Glomerular endothelial cell (primary cell): ENCODE results near the gene RNF19B. TPM values are rescaled to one million over a fixed set of nuclear protein-coding genes. Genes with fewer than 3 reads are reported as not detected.

Source experiments
- DNase-seq: peaks from one replicate; pipeline ENCODE4 v3.0.0-alpha.2; 2011; ENCODE audit warnings: low read depth, low spot score; ENCODE audit errors: extremely low read depth
- total RNA-seq: library from RNA; depleted of rRNA; stranded (reverse); fragments of >200 nt; gene quantifications from 2 replicates; pipeline ENCODE4 v1.2.3, GENCODE V29; 2015

RNF19B gene
- total RNA-seq, 1 donor from 2014 or later, result 37.7 TPM

DNA sequence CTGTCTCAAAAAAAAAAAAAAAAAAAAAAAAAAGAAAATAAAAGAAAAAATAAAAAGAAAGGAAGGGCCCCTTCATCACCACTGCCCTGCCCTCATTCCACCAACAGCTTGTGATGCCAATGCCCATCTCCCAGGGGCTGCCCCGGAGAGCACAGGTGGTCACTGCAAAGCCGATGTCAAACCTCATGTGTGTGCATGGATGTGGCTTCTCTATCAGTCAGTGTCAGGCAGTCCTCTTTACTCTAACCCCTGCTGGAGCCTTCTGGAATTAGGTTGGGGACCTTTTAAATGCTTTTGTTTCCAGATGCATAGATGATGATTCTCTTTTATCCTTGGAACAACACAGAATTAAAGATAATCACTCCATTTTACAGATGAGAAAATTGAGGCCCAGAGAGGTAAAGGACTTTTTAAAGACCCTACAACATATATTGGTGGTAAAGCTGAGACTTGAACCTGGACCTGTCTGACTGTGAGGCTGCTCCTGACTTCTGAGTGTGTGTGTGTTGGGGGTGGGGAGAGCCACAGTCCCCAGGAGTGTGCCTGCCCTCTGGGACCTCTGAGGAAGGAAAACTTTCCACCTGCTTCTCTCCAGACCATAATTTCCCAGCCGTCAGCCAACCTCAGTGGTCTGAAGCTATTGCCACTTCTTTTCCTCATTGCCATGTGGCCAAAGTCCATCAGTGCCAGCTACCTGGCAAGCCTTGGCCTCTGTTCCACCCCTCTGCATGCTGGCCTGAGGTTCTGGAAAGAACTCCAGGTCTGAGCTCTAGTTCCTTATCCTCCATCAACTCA lies 60.4 kb downstream of the RNF19B start:
- no peak for DNase-seq

DNA sequence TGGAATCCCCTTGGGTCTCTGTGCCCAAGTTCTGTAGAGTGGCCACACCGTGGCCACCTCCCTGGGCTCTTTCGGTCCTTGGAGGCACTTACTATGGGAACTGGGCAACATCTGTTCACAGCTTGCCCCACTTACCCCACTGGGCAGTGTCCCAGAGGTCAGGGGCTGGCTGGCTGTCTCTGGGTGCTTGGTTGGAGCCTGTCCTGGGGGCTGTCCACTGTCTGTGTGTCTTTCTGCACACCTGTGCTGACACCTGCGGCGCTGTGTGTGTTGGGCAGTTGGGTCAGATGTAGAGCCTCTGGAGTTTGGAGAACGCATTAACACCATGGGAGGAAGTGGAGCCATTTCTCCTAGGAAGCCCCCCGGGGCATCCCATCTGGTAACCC lies 62.1 kb downstream of the RNF19B start:
- no peak for DNase-seq

DNA sequence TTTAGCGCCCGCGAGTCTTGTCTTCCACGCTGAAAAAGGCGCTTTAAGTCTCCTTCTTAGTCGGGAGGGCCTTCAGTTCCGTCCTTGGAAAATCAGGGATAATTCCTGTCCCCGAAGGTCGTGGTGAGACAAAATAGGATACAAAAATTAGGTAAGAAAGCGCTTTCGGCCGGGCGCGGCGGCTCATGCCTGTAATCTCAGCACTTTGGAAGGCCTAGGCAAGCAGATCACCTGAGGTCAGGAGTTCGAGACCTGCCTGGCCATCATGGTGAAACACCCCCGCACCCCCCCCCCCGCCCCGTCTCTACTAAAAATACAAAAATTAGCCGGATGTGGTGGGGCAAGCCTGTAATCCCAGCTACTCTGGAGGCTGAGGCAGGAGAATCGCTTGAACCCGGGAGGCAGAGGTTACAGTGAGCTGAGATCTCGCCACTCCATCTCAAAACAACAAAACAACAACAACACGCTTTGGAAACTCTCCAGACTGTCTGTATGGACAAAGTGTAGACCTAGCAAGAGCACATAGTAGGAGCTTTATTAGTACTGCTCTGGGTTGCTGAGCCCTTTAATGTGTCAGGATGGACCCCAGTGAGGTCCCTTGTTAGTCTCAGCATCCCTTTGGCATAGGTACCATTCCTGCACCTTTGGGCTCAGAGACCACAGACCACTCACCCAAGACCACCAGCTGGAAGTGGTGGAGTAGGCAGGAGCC lies 62.6 kb downstream of the RNF19B start:
- no peak for DNase-seq

DNA sequence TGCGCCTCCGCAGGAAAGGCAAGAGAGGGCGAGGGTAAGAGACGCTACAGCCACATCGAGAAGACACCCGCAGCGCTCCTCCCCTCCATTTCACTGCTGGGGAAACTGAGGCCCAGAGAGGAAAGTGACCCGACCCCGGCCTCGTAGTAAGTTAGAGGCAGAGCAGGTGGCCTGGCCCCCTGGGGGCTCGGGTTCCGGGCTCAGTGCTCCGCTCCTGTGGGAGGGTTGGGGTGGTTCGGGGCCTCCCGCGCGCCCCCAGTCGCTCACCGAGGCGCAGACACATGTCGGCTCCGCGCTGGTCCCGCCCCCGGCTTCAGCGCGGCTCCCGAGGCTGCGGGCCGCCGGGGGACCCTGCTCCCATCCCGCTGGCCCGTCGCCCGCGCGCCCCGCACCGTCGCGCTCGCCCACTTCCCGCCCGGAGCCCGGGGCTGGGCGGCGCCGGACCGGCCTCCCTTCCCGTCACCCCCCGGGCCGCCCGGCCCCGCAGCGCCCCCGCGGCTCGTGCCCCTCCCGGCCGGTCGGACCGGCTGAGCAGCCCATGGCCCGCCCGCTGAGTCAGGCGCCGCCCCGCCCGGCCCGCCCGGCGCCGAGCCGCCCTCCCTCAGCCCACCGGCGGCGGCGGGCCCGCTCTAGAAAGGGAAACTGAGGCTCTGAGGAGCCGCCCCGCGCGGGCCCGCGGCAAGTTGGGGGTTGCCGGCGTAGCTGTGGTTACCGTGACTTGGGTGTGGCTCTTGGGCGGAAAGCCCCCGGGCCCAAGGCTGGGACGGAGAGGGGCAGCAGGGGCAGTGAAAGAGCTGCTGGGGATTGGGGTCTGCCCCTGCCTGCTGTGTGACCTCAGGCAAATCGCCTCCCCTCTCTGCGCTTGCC lies 63.4 kb downstream of the RNF19B start, which contains the start of gene TMEM54:
Gene TMEM54, minus strand, starts transcription at position 434 of the 867 bp plus-strand sequence. Its CDS starts 151 bp downstream, at position 283.
- no peak for DNase-seq

DNA sequence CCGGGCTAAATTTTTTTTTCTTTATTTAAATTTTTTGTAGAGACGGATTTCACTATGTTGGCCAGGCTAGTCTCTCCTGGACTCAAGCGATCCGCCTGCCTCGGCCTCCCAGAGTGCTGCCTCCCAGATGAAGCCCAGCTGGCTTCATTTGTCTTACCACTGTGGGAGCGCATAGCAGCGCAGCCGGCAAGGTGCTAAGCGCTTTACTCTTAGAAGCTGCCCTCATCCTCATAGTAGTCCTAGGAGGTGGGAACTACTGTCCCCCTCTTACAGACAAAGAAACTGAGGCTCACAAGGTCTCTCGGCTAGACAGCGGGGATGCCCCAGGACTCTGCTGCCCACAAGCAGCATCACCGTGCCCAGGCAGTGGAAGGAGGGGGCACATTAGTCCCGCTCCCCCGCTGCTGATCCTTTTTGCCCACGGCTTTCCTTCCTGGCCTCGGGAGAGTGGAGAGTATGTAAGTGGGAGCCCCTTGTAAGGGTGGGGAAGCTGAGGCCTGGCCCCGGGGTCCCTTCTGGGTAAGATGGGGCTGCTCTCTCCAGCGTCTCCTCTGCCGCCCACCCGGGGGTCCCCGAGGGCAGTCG lies 64.1 kb downstream of the RNF19B start:
- DNase-seq, result no peak

DNA sequence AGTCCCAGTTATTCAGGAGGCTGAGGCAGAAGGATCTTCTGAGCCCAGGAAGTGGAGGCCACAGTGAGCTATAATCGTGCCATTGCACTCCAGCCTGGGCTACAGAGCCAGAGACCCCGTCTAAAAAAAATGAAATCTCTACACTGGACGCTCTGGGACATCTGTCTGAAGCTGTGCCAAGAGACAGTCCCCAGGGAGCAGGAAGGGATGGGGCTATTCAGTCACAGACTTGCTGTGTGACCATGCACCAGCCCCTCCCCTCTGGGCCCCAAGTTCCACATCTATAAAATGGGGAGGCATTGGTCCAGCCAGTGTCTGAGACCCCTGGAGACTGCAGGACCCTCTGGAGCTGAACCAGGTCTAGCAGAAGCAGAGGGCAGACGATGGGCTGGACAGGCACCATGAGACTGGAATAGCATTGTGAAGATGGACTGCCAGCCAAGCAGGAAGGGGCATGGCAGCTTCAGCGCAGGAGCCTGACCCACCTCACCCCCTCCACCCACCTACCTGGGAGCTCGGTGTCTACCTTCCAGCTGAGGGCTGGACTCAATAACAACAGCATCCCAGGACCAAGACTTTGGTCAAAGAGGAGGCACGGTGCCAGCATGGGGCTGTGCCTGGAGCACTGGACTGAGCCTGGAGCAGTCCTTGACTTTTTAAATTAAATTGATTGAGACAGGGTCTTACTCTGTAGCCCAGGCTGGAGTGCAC lies 64.9 kb downstream of the RNF19B start:
- no peak for DNase-seq

DNA sequence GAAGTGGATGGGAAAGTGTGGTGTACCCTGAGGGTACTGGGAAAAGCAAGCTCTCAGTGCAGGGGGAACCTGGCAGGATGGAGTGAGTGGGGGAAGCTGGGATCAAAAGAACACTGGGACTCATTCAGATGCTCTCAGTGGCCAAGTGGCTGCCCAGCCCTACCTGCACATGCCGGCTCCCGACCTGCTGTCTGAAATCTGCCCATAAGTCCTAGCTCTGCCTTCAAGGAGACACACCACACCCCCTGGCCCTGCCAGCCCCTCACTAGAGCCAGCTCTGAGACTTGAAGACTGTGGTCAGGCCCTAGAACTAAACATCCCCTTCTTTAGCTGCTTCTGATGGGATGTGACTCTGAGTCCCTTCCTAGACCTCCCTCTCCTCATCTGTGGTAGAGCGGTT lies 65.7 kb downstream of the RNF19B start:
- no peak for DNase-seq

DNA sequence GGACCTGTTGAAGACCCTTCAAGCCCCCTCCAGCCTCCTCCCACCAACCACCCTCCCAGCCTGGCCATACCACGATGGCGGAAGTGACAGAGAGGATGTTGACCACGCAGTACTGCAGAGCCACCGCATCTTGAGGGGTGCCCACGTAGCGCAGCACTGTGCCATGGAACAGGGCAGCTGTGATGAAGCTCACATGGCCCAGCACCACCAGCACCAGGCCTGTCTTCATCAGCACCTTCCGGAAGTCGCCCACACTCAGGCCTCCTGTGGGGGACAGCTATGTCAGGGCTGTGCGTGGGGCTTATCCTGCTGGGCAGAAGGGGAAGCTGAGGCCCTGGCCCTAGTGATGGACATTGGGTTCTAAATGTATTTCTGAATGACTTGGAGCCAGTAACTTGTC lies 66.6 kb downstream of the RNF19B start:
- DNase-seq, result no peak

DNA sequence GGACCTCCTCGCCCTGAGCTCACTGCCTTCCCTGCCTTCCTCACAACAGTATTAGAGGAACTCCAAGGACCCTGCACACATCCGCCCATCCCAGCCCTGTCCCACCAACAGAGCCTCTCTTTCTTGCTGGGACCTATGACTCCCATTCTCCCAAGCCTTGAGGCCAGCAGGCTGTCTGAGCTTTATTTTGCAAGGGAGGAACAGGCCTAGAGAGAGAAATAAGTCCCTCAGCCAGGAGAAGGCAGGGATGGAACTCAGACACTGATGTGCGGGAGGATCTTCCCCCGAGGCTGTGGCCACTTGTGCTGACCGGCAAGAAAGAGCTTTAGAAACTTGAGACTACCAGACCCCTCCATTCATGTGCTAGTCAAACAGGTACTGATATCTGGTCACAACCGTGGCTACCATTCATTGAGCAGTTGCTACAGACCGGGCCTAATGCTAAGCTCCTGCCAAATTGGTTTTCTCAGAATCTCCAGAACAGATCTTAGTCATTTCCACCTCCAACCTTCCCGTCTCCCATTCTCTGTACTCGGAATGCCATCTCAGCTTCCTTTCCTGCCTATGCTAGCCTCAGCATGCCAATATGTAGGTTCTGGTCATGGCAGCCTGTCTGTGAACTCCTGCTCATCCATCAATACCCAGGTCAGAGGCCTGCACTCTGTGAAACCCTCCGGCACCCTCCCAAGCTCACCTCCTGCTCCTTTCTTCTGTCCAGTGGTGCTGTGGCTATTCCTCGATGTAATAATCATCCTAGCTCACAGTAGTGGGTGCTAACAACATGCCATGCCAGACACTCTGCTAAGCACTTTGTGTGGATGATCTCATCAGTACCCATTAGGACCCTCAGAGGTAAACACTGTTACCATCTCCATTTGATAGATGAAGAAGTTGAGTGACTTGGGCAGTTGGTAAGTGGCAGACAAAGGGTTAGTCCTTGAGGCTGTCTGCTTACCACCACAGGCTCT lies 67.2 kb downstream of the RNF19B start:
- DNase-seq, result no peak

DNA sequence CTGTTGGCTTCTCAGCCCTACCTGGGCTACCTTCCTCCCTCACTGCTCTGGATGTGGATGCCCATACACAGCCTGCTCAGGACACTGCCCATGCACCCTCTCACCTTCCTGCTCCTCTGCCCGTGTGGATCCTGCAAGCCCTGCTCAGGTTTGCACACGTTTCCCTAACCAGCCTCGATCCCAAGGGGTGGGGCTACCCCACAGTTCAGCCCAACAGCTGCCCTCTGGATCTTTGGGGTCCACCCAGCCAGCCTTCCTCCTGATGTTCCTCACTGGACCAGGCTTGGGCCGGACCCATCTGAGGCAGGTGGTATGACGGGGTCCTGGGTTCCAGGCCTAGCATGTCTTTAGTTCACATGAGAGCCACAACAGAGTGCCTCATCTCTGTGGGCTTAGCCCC lies 68.2 kb downstream of the RNF19B start:
- DNase-seq, result no peak

DNA sequence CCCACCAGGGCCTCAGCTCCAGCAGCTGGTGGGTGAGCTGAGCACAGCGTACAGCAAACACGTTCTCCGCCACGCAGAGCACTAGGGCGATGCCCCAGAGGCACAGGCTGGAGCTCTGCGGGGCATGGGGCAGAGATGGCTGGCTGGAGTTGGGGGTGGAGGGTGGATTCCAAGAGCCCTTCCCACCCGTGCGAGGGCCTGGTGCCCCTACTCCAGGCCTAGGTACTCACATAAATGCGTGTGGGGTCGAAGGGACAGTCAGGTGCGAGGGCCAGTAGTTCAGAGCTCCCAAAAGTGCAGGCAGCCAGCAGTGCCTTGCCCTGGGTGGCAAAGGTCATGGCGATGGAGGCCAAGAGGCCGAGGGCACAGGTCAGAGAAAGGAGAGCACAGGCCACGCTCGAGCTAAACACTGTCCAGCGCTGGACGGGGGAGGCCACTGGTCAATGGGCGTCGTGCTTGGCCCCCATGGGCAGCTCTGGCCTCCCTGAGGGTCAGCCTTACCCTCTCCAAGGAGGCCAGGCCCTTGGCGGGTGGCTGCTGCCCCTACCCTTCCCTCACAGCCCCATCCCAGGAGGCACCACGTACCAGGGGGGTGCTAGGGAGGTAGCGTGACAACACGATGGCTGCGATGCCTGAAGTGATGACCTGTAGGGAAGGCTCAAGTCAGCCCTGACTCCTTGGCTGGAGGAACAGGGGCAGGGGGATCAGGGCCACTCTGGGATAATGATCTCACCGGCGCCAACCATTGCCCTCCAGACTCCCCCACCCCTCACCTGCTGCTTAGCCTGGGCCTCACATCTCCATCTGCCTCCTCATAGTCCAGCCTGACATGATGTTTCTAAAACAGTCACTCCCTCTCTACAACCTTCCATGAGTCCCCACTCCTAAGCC lies 69.0 kb downstream of the RNF19B start:
- no peak for DNase-seq

DNA sequence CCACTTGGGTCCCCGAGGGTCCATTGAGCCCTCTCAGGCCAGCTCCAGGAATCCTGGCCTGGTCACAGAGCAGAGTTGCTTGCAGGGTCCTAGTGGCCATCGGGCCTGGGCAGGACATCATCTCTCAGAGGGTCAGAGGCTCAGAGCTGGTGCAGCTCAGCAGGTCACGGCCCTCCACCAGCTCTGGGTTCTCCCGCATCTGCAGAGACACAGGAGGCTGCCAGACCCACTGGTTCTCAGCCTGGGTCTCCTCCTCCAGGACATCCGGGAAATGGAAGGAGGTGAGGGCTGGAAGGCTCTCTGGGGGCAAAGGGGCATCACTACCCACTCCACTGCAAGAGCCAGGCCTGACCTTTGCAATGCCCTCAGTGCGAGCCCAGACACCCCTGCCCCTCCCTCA lies 69.9 kb downstream of the RNF19B start:
- DNase-seq, result no peak

DNA sequence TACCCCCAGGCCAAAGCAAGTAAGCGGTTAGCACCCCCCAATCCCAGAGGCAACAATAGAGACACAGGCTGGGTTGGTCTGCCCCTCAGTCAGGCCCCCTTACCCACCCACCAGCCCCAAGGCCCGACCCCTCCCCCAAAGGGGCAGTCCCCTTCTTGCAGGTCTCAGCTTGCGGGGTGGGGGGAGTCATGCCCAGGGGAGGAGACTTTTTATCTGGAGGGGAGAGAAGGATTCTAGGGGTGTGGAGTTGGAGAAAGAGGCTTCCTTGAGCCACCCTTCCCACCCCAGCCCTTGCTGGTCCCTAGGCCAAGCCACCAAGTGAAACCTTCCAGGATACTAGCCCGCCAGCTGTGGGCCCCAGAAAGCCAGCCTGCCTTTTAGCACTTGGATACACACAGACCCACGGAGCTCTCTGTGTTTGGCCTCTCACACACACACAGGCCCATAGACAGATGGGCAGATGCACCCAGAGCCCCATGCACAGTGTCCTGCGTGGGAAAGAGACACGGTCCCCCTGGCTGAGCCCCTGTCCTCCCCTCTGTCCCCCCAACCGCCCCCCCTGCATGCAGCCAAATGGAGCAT lies 70.5 kb downstream of the RNF19B start:
- DNase-seq, result no peak

DNA sequence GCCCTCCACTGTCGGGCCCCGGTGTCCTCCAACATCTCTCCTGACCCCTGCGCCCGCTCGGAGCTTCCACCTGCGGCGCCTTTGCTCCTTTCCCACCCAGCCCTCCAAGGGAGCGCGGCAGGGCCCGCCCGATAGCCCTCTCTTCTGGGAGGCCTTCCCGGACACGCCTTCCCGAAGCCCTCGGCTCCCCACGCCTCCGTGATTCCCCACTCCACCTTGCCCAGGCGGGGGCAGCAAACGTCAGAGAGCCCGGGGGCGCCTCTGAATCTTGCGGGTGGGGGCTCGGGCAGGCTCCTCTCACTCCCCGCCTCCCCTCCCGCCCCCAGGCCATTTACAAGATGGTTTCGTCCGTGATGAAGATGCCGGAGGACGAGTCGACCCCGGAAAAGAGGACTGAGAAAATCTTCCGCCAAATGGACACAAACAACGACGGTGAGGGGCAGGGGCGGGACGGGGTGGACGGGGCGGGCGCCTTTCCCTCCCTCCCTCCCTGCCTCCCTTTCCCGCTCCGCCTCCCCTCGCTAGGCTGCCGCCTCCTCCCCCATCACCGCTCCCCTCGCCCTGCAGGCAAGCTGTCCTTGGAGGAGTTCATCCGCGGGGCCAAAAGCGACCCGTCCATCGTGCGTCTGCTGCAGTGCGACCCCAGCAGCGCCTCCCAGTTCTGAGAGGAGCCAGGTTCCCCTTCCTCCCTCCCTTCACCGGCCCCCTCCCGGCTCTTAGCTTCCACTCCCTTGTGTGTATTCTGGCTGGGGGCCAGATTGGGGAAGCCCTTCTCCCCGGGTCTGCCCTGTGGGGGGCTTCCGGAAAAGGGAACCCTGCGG lies 71.2 kb downstream of the RNF19B start:
- DNase-seq, result no peak

DNA sequence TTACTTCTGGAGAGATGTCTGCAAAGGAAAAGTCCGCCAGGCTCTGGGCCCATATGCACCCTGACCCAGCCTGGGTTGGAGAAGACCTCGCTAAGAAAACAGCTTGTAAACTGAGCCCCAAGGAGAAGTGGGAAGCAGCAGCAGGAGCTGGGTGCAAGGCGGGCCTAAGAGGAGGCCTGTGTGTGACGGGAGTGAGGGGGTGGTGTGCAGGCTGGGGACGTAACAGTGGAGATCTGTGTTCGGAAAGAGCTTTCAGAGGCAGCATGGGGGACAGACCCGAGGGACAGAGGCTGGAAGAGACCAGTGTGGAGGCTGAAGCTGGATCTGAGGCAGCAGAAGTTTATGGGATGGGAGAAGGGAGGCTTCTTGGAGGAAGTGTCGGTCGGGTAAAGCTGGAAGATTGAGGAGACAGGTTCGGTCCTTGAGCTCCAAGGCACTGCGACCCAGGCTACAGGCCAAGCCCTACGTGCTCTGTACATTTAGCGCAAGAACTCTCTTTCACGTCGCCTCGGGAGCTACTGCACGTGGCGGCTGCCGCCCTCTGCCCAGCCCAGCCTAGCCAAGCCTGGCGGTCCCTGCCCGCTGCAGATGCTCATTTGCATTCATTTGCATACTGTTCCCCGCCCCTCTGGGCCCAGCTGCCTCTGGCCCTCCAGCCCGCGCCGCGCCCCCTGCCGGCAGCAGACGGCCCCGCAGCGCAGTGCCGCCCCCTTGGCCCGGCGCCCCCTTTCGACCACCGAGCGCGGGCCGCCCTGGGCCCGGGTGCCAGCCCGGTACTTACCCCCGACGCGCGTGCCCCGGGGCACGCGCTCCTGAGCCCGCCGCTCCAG lies 72.0 kb downstream of the RNF19B start:
- DNase-seq, result no peak

DNA sequence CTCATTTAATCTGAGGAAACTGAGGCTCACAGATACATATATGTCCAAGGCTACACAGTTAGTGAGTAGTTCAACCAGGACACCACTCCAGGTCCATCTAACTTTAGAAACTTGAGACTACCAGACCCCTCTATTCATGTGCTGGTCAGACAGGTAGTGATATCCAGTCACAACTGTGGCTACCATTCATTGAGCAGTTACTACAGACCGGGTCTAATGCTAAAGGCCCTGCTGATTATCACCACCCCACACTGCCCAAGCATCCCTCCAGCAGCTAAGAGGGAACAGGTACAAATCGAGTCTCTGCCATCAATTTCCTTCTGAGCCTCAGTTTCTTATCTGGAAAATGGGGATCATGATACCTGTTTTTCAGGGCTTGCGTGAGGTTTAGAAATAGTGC lies 73.0 kb downstream of the RNF19B start:
- DNase-seq, result no peak
